NCI-H2227 (cell line): ENCODE measurements around the gene FASTKD1.
"Not testable (repeated sequence)": the region's sequence is repeated elsewhere in the genome, so short reads cannot be mapped to it uniquely, and the experiment has no call there.

Source experiments
- DNase-seq: peaks from one replicate; lab custom pipeline; 2025; ENCODE audit not compliant: unreplicated experiment; lab: John Stamatoyannopoulos, UW

FASTKD1 gene, protein sequence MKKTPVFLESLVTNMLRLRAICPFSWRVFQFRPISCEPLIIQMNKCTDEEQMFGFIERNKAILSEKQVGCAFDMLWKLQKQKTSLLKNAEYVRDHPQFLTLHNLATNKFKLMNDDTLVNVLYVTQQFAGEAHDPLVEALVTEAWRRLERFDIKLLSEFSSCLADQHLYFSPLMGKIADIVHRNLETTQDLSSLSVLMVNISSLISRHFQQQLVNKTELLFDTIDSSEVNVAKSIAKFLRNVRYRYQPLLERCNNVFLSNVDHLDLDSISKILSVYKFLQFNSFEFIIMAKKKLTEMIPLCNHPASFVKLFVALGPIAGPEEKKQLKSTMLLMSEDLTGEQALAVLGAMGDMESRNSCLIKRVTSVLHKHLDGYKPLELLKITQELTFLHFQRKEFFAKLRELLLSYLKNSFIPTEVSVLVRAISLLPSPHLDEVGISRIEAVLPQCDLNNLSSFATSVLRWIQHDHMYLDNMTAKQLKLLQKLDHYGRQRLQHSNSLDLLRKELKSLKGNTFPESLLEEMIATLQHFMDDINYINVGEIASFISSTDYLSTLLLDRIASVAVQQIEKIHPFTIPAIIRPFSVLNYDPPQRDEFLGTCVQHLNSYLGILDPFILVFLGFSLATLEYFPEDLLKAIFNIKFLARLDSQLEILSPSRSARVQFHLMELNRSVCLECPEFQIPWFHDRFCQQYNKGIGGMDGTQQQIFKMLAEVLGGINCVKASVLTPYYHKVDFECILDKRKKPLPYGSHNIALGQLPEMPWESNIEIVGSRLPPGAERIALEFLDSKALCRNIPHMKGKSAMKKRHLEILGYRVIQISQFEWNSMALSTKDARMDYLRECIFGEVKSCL

DNA sequence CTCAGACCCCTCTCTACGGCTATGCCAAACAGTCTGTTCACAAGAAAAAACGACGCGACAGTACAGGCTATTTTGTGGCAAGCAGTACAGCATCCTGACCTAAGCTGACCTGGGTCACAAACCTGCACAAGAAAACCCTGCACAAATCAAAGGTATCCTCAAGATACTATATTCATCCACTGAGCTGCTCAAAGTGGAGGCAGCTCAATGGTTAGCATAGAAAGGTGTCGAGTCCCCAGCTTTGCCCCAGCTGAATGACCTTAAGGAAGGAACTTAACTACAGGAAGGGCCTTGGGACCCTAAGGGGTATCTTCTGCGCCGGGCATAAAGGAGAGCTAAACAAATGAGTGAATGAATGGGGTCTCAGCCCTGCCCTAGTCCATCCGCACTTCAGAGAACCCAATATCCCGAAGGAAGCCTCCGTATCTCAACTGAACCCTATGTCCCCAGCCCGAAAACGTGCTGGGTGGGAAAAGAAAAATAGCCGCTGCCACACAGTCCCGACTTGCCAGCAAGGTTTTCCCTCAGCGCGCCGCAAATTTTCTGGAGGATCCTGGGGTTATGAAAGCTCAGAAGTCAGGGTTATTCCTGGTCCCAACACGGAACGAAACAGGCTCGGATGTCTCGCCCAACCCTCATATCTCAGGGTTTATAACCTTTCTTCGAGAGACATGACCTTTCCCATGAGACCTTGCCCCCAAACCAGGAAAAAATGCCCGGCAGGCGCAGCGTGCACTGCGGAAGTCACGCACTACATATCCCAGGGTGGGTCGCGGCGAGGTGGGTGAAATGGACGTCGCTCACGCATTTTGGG lies at the start of gene FASTKD1:
Gene FASTKD1 (minus strand): TSS at position 706 of the 814 bp plus-strand sequence. CDS start 1,836 bp downstream, outside the sequence.
- DNase-seq: peak; percentile 96

DNA sequence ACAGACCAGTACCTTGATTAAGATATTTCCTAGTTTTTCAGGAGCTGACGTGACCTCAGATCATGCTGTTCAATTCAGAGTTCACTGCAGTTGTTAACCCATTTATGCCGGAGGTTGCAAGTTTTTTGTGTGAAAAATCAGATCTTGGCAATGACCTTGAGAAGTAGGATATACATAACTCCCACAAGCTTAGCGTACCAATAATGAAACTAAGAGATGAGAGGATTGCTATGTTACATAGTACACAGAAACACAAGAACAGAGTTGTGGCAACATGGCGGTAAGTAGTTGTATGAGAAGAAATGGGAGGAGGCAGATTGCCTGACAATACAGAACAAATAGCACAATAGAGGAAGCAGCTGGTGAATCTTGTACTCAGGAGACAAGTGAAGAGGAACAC lies 49.6 kb upstream of the FASTKD1 start:
- no peak for DNase-seq

DNA sequence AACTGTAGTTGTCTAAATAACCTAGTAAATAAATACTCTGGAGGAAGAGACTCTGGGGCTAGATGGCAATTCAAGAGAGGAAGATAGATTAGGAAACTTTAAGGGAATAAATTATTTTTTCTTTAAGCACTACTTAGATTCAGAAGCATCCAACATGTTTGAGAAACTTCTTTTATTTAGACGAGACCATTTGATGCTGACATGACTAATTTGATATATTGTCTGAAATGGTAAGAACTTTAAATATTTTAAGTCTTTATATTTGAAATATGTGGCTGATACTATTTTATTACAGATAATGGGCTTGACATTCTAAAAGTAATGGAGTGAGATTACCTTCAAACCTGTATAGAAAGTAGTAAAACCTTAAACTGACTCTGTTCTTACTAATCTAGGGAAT lies 46.8 kb upstream of the FASTKD1 start:
- DNase-seq: no peak

DNA sequence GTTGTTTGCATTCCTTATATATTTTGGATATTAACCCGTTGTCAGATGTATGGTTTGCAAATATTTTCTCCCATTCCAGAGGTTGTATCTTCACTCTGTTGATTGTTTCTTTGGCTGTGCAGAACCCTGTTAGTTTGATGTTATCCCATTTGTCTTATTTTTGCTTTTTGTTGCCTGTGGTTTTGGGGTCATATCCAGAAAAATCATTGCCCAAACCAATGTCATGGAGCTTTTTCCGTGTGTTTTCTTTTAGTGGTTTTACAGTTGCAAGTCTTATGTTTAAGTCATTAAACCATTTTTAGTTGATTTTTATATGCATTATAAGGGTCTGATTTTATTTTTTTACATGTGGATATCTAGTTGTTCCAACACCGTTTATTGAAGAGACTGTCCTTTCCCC lies 46.3 kb upstream of the FASTKD1 start:
- no peak for DNase-seq

DNA sequence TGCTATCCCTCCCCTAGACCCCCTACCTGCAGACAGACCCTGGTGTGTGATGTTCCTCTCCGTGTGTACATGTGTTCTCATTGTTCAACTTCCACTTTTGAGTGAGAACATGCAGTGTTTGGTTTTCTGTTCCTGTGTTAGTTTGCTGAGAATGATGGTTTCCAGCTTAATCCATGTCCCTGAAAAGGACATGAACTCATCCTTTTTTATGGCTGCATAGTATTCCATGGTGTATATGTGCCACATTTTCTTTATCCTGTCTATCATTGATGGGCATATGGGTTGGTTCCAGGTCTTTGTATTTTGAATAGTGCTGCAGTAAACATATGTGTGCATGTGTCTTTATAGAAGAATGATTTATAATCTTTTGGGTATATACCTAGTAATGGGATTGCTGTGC lies 42.3 kb upstream of the FASTKD1 start:
- not testable (repeated sequence) for DNase-seq

DNA sequence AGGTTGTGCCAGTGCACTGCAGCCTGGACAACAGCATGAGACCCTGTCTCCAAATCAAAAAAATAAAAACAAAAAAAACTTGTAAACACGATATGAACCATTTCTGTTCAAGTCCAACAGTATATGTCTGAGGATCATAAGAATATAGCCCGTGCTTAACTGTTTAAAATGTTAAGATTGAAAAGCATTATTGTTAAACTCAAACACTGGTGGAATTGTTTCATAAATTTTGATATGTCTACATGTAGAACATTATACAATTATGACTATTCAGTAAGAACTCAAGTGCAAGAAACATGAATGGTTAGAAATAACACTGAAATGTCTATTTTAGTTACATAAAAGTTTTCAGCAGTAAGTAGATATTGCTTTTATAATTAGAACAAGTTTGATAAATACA lies 40.2 kb upstream of the FASTKD1 start:
- no peak for DNase-seq

DNA sequence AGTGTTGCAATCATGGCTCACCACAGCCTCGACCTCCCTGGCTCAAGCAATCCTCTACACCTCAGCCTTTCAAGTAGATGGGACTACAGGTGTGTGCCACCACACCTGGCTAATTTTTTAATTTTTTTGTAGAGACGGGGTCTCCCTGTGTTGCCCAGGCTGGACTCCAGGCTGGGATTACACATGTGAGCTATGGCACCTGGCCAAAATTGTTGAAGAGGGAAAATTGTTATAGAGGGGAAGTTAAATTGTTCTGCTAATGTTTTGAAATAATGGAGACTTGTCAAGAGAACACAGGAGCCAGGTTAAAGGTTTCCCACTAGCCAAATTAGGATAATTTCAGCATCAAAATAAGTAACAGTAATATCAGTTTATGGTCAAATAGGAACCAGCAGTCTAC lies 35.6 kb upstream of the FASTKD1 start:
- no peak for DNase-seq

DNA sequence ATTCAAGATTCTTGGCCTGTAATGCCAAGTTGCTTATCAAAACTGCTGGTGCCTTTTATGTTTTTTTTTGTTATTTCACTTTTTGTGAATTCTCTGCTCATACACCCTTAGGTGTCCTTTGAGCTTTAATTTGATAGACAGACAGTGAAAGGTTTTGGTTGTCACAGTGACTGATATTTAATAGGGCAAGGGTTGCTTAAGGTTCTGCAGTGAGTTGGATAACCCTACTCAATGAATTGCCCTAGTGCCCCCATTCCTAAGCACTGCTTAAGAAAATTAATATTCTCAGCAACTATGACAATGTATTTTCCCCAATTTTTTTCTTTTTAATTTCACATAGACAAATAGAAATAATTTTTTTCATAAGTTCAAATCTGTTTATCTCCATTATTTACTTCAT lies 25.9 kb upstream of the FASTKD1 start:
- no peak for DNase-seq

DNA sequence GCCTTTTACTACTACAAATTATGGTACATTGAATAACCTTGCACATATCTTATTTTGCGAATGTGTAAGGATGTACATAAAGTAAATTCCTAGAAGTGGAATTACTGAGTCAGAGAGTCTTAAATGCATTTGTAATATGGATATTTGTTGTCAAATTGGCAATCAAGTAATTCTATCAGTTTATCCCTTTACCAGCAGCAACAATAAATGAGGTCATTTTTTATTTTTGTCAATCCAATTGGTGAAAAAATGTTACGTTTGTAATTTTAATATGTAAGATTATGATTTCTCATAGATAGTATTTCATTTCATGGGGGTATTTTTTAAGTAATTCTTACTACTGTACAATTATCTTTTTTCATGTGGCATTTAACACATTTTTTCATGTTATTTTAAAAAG lies 25.3 kb upstream of the FASTKD1 start:
- no peak for DNase-seq

DNA sequence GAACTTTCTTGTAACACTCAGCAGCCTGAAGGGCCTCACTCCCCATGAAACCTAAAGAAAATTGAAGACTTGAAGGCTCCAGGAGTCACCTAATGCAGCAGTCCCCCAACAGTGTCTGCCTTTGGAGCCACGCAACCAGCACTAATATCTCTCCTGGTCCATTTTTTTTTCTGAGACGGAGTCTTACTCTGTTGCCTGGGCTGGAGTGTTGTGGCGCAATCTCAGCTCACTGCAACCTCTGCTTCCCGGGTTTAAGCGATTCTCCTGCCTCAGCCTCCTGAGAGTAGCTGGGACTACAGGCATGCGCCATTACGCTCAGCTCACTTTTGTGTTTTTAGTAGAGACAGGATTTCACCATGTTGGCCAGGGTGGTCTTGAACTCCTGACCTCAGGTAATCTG lies 22.9 kb upstream of the FASTKD1 start:
- DNase-seq: not testable (repeated sequence)

DNA sequence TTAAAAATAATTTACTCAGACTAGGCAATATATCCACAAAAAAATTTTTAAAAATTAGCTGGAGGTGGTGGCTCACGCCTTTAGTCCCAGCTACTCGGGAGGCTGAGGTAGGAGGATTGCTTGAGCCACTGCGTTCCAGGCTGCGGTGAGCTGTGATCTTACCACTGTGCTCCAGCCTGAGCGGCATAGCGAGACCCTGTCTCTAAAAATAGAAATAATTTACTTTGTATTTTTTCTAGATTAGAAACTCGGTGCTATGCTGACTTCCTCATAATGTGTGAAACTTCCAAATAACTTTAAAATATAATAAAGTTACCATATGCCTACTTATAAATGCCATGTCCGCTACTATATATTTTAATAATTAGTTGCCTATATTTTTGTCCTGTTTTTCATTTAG lies 17.1 kb upstream of the FASTKD1 start:
- no peak for DNase-seq

DNA sequence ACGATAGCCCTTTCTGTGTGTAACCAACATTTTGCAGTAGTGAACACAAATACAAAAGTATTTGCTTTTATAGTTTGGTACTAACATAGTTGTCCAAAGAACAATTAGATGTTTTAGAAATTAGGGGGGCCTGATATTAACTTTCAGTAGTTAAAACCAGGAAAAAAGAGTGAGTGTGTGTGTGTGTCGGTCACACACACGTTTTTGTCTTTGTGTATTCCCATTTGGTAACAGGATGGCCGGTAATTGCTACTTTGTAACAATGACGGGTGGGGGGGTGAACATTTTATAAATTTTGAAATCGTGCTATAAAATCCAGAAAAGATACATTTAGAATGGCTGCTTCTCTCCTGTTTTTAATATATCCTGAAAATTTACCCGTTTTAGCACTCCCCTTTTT lies 12.0 kb upstream of the FASTKD1 start:
- DNase-seq: no peak

DNA sequence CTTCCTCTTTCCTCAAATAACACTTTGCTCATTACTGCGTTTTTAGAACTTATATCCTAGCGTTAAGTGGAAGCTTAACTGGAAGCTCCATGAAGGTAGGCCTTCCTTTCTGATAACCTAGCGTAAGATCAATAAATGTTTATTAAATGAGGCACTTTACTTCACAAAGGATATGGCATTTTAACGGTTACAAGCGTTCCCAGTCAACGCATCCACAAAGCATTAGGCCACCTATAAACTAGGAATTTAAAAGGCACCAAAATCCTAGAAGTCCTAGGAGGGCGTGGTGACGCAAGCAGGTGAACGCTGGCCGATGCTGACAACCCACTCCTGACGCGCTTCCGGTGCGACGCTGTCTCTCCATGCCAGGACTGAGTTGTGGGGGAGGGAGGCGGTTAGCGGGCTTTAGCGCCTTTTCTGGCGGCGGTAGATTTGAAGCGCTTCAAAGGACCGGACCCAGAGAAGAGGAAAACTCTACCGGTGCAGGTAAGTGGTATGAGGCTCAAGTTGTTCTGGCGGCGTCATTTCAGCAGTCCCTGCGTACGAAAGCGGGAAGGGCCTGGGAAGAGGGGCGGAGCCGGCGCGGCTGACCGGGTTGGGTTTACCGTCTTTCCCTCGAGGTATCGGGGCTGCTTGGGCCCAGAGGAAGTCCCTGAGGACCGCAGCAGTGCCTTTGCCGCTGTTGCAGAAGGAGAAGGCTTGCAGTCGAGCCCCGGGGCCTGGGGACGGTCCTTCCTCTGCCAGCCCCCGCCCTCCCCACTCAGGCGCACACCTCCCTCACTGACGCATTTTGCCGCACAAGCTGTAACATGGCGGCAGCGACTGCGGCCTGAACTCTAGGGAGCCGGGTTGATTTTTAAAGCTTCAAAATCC lies 10.6 kb upstream of the FASTKD1 start, which contains the start of gene PPIG:
Gene PPIG (plus strand): TSS at position 347 of the 873 bp plus-strand sequence. CDS start 19,691 bp downstream, outside the sequence.
- peak; percentile 96 for DNase-seq

DNA sequence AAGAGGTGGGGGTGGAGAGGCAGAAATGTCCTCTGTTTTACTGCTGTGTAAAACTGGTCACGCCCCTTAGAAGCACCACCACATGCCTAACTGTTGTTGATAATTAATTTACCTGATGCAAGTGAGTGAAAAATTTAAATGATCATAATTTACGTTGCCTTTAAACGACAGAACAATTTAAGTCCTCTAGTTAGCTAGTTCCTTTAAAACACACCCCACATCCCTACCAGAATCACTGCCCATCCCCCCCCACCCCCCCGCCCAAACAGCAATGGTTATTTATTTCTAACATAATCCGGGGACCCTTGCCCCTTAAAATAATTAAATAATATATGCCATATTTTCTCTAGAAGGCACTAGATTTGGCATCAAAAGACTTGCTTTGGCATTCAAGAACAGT lies 9.9 kb upstream of the FASTKD1 start:
- no peak for DNase-seq

DNA sequence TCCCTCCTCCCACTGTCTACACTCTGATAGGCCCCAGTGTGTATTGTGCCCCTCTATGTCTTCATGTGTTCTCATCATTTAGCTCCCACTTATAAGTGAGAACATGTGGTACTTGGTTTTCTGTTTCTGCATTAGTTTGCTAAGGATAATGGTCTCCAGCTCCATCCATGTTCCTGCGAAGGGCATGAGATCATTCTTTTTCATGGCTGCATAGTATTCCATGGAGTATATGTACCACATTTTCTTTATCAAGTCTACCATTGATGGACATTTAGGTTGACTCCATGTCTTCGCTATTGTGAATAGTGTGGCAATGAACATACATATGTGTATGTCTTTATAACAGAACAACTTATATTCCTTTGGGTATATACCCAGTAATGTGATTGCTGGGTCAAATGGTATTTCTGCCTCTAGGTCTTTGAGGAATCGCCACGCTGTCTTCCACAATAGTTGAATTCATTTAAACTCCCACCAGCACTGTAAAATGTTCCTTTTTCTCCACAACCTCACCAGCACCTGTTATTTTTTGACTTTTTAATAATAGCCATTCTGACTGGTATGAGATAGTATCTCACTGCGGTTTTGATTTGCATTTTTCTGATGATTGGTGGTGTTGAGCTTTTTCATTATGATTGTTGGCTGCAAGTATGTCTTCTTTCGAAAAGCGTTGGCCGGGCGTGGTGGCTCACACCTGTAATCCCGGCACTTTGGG lies 9.0 kb upstream of the FASTKD1 start:
- not testable (repeated sequence) for DNase-seq

DNA sequence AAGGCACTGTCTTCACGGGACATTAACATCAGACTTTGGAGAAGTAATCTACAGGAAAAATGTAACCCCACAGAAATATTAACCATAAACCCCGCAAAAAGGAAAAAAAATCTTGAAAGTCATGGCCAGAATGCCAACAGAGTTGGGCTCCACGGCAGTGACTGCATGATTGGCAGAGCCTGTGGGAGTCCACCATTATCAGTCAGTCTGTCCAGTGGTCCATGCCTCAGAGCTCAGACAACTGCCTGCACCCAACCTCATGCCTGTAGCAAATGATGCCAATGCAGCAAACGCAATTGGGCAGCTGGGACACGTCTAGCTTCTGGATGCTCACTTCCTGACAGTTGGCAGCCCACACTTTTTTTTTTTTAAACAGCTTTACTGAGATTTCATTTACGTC lies 5.4 kb upstream of the FASTKD1 start:
- no peak for DNase-seq

DNA sequence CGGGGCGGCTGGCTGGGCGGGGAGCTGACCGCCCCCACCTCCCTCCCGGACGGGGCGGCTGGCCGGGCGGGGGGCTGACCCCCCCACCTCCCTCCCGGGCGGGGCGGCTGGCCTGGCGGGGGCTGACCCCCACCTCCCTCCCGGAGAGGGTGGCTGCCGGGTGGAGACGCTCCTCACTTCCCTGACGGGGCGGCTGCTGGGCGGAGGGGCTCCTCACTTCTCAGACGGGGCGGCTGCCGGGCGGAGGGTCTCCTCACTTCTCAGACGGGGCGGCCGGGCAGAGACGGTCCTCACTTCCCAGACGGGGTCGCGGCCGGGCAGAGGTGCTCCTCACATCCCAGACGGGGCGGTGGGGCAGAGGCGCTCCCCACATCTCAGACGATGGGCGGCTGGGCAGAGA lies 1.6 kb upstream of the FASTKD1 start:
- DNase-seq: not testable (repeated sequence)

DNA sequence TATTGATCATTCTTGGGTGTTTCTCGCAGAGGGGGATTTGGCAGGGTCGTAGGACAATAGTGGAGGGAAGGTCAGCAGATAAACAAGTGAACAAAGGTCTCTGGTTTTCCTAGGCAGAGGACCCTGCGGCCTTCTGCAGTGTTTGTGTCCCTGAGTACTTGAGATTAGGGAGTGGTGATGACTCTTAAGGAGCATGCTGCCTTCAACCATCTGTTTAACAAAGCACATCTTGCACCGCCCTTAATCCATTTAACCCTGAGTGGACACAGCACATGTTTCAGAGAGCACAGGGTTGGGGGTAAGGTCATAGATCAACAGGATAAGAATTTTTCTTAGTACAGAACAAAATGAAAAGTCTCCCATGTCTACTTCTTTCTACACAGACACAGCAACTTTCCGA lies 874 bp upstream of the FASTKD1 start:
- DNase-seq: not testable (repeated sequence)

DNA sequence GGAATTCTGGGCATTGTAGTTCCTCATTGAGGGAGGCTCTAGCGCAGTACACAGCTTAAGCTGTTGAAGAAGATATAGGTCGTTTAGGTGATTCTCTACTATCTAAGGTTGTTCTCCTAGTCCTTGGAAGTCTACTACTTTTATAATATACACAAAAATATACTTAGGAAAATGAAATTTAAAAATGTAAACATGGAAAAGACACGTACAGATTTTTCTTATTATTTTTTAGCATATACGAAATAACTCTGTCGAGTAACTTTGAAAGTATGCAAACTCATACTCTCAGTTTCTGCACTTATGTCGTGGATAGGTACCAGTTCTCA lies 272 bp upstream of the FASTKD1 start:
- no peak for DNase-seq

DNA sequence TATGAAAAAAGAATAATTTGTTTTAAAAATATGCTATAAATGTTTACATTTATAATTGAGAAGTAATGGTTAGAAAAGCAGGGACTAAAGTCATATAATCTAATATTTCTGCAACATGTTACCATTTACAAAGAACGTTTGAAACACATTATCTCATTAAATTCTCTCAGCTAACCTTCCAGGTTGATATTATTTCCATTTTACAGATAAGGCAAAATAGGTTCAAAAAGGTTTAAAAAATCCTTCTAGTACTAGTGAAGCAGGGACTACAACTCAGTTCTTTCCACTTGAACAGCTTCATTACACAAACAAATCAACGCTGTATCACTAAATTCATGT lies 875 bp downstream of the FASTKD1 start:
- DNase-seq: no peak
